Smooth muscle cell (in vitro differentiated cells): ENCODE data around the gene CADM1. TPM values are rescaled to one million over a fixed set of nuclear protein-coding genes. Genes with fewer than 3 reads are reported as not detected.

Source experiments
- DNase-seq: peaks from one replicate; lab custom pipeline; 2025; ENCODE audit not compliant: unreplicated experiment; lab: John Stamatoyannopoulos, UW
- H2AFZ ChIP-seq: fragments of 200-600 bp; sonication (generic); 2 replicates; pipeline ENCODE4 v1.6.0; 2016; ENCODE audit warnings: antibody characterized with exemption, low read depth, mild to moderate bottlenecking
- H3F3A ChIP-seq: fragments of 200-600 bp; sonication (generic); 2 replicates; pipeline ENCODE4 v1.6.0; 2017; ENCODE audit warnings: antibody characterized with exemption, low read depth
- H3K27ac ChIP-seq: fragments of 200-600 bp; sonication (generic); 2 replicates; pipeline ENCODE4 v1.5.1; 2016; ENCODE audit warnings: low read depth, mild to moderate bottlenecking
- H3K27me3 ChIP-seq: fragments of 200-600 bp; sonication (generic); 2 replicates; pipeline ENCODE4 v1.6.1; 2016; ENCODE audit warnings: low read depth, mild to moderate bottlenecking
- H3K36me3 ChIP-seq: fragments of 200-600 bp; sonication (generic); 2 replicates; pipeline ENCODE4 v1.5.1; 2016; ENCODE audit warnings: low read depth
- H3K4me1 ChIP-seq: fragments of 200-600 bp; sonication (generic); 2 replicates; pipeline ENCODE4 v1.5.1; 2016; ENCODE audit warnings: low read depth
- H3K4me2 ChIP-seq: fragments of 200-600 bp; sonication (generic); 2 replicates; pipeline ENCODE4 v1.6.0; 2016; ENCODE audit warnings: mild to moderate bottlenecking
- H3K4me3 ChIP-seq: fragments of 200-600 bp; sonication (generic); 2 replicates; pipeline ENCODE4 v1.5.1; 2016; ENCODE audit warnings: mild to moderate bottlenecking
- H3K79me2 ChIP-seq: fragments of 200-600 bp; sonication (generic); 2 replicates; pipeline ENCODE4 v1.6.0; 2016; ENCODE audit warnings: low read depth, mild to moderate bottlenecking
- H3K9ac ChIP-seq: fragments of 200-600 bp; sonication (generic); 2 replicates; pipeline ENCODE4 v1.6.0; 2016; ENCODE audit warnings: low read depth
- H3K9me3 ChIP-seq: fragments of 200-600 bp; sonication (generic); replicated peaks from 2 replicates; pipeline ENCODE4 v1.5.1; 2016; ENCODE audit warnings: low read depth
- H4K20me1 ChIP-seq: fragments of 200-600 bp; sonication (generic); 2 replicates; pipeline ENCODE4 v1.6.0; 2016; ENCODE audit warnings: low read depth
- WGBS: methylation state at CpG from one replicate; pipeline ENCODE4 v1.1.7; 2016; ENCODE audit warnings: low lambda C conversion rate; 5-methylcytosine and 5-hydroxymethylcytosine counted together
- polyA plus RNA-seq: library from polyadenylated mRNA; unstranded; fragments of >200 nt; fragmentation: Nextera tagmentation; extraction: Ambion mirVana; gene quantifications from 2 replicates; pipeline ENCODE4 v1.2.1, GENCODE V29; 2016
- total RNA-seq: library from RNA; depleted of rRNA; stranded (reverse); fragments of >200 nt; gene quantifications from 2 replicates; pipeline ENCODE4 v1.2.3, GENCODE V29; 2014
- TF ChIP-seq, protein P1 (sequence below): fragments of 200-600 bp; sonication (generic); IDR thresholded peaks from 2 replicates; pipeline ENCODE4 v1.5.1; 2017; ENCODE audit warnings: borderline replicate concordance, mild to moderate bottlenecking, antibody characterized with exemption; ENCODE audit not compliant: insufficient read depth, poor library complexity, severe bottlenecking

CADM1 gene
- total and polyA plus RNA-seq, 2 experiments from 2014 or later = 158 to 167 TPM

DNA sequence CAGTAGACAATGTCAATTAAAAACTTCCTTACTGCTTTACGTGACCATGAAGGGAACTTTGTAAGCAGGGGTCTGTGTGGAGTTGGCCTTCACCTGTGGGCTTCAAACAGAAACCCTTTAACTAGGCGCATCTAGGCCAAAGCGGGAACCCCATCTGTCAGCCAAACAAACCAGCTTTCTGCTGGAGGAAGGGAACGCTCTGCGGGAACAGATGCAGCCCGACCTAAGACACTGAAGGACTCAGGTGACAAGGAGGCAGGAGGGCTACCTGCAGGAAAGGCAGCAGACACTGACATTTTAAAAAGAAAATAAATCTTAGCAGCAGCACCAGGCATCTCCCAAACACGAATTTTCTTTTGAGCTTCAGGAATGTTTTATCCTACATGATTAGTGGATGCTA is 78.4 kb downstream of the CADM1 start:
- Histone ChIP-seq H3K4me2 (no peak overlapping the region), H3K4me1 (no peaks in the 10 kb centered on the region), H2AFZ (no peak overlapping the region), H3K79me2 (peaks cover 9% of the 10 kb centered on the region), H3K9ac (no peak overlapping the region), H3K27ac (no peak overlapping the region), H3F3A (no peaks in the 10 kb centered on the region), H3K4me3 (no peak overlapping the region), H3K27me3 (no peaks in the 10 kb centered on the region), H4K20me1 (peaks cover 99% of the 10 kb centered on the region), H3K9me3 (no peaks in the 10 kb centered on the region), H3K36me3 (no peaks in the 10 kb centered on the region)
- TF ChIP-seq, protein P1, sequence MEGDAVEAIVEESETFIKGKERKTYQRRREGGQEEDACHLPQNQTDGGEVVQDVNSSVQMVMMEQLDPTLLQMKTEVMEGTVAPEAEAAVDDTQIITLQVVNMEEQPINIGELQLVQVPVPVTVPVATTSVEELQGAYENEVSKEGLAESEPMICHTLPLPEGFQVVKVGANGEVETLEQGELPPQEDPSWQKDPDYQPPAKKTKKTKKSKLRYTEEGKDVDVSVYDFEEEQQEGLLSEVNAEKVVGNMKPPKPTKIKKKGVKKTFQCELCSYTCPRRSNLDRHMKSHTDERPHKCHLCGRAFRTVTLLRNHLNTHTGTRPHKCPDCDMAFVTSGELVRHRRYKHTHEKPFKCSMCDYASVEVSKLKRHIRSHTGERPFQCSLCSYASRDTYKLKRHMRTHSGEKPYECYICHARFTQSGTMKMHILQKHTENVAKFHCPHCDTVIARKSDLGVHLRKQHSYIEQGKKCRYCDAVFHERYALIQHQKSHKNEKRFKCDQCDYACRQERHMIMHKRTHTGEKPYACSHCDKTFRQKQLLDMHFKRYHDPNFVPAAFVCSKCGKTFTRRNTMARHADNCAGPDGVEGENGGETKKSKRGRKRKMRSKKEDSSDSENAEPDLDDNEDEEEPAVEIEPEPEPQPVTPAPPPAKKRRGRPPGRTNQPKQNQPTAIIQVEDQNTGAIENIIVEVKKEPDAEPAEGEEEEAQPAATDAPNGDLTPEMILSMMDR = no peak
- DNase-seq = no peak
- 90% methylated on average over 7 of the region's 7 CpGs for WGBS

DNA sequence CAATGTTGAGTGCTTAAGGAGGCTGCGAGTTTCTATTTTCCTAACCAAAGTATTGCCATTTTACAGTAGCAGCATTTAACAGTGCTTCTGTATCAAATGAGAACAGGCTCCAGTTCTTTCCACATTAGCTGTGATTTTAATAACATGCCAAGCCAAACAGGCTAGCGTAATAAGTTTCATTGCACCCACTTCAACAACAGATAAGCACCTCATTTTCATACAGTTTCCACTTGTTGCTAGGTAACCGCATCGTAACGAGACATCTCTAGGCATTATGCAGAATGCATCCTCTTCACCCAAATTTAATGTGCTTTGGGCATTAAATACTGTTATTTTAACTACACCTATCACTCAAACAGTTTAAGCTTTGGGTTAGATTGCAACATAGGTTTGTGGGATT is 79.0 kb downstream of the CADM1 start:
- TF ChIP-seq, protein P1 = no peak

DNA sequence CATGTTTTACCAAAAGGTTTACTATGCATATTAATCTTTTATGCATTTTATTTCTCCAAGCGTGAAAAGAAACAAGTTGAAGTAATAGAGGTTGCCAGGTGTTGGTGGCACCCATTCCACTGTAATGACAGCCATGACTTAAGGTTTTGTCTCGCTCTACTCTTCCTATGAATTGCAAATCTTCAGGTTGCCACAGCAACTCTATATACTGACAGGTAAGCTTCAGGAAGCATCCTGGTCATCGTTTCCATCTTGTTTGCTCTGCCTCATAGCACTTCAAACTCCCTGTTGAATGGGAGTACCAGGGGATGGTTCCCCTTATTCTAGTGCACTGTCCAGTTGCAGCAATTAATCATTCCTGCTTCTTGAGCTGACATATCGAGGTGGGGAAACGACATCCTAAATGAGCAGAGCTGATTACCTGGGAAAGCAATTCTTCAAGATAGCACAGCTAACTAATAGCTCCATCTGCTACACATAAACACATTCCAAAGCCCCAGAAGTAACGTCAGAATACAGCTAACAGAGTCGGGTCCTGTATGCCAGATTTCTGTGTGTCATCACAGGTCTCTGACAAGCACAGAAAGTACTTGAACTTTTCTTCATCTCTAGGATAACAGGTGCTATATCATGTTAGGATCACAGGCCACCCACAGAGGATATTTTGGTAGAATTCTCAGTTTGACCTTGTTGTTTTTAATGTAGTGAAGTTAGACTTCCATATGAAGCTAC is 80.3 kb downstream of the CADM1 start:
- H3K27ac ChIP-seq = no peak overlapping the region
- H3K4me1 ChIP-seq = no peaks in the 10 kb centered on the region
- H3K4me3 ChIP-seq = no peak overlapping the region
- H3K36me3 ChIP-seq = no peaks in the 10 kb centered on the region
- TF ChIP-seq, protein P1 = no peak
- H3K79me2 ChIP-seq = peaks cover 9% of the 10 kb centered on the region
- H2AFZ ChIP-seq = no peak overlapping the region
- H3K27me3 ChIP-seq = no peaks in the 10 kb centered on the region
- 75% methylated on average over 7 of the region's 7 CpGs for WGBS
- no peak overlapping the region for H3K9ac ChIP-seq
- no peak overlapping the region for H3K4me2 ChIP-seq
- peaks cover 99% of the 10 kb centered on the region for H4K20me1 ChIP-seq
- no peaks in the 10 kb centered on the region for H3F3A ChIP-seq
- DNase-seq = no peak
- H3K9me3 ChIP-seq = no peaks in the 10 kb centered on the region

More for the DNA sequence above, 79.0 kb downstream of the CADM1 start:
- peaks cover 9% of the 10 kb centered on the region for H3K79me2 ChIP-seq
- peaks cover 99% of the 10 kb centered on the region for H4K20me1 ChIP-seq
- no peaks in the 10 kb centered on the region for H3F3A ChIP-seq
- no peak overlapping the region for H3K4me3 ChIP-seq
- WGBS = 95% methylated on average over 5 of the region's 5 CpGs
- H3K9me3 ChIP-seq = no peaks in the 10 kb centered on the region
- no peaks in the 10 kb centered on the region for H3K36me3 ChIP-seq
- no peak overlapping the region for H3K27ac ChIP-seq
- H3K4me1 ChIP-seq = no peaks in the 10 kb centered on the region
- H2AFZ ChIP-seq = no peak overlapping the region
- H3K9ac ChIP-seq = no peak overlapping the region
- no peak overlapping the region for H3K4me2 ChIP-seq
- DNase-seq = no peak
- no peaks in the 10 kb centered on the region for H3K27me3 ChIP-seq
